ENCODE measurements around the gene OR52W1. TPM values are rescaled to one million over a fixed set of nuclear protein-coding genes. Genes with fewer than 3 reads are reported as not detected.

OR52W1 gene
- total RNA-seq, 1 donor = not detected

- no peak overlapping the region for H2AFZ ChIP-seq (ENCODE audit: low read length)
- no peak overlapping the region for H3K27ac ChIP-seq (ENCODE audit: low read depth, low read length)
- peaks cover 8% of the 10 kb centered on the region for H4K20me1 ChIP-seq (ENCODE audit: insufficient read depth, low read length)
- H3K36me3 ChIP-seq (ENCODE audit: insufficient read depth, low read length) = peaks cover 35% of the 10 kb centered on the region
- no peak for DNase-seq (ENCODE audit: insufficient read length, low spot score, missing footprints)
- no peak overlapping the region for H3K4me3 ChIP-seq (ENCODE audit: insufficient read depth, low read length)
- peaks cover 51% of the 10 kb centered on the region for H3K79me2 ChIP-seq (ENCODE audit: insufficient read depth, low read length)
- no peak overlapping the region for H3K4me2 ChIP-seq (ENCODE audit: insufficient read depth, low read length)
- H3K9me3 ChIP-seq (ENCODE audit: low read depth, low read length) = no peaks in the 10 kb centered on the region
- no peaks in the 10 kb centered on the region for H3K27me3 ChIP-seq (ENCODE audit: insufficient read depth, low read length)
- peaks cover 5% of the 10 kb centered on the region for H3K4me1 ChIP-seq (ENCODE audit: insufficient read depth, low read length)
- no peak for TF ChIP-seq CTCF (IDR thresholded peaks at IDR 0.05; ENCODE audit: extremely low read depth, low read depth, low read length)
Measured at GRCh38 chr11:6224421-6224820, 25.4 kb downstream of the OR52W1 start.

GRCh38 chr11:6225024-6225423 lies 26.0 kb downstream of the OR52W1 start:
- Histone ChIP-seq H3K27me3 (ENCODE audit: insufficient read depth, low read length) (no peaks in the 10 kb centered on the region), H3K36me3 (ENCODE audit: insufficient read depth, low read length) (peaks cover 31% of the 10 kb centered on the region), H3K4me1 (ENCODE audit: insufficient read depth, low read length) (no peaks in the 10 kb centered on the region), H3K4me3 (ENCODE audit: insufficient read depth, low read length) (no peak overlapping the region), H3K27ac (ENCODE audit: low read depth, low read length) (no peak overlapping the region), H3K4me2 (ENCODE audit: insufficient read depth, low read length) (no peak overlapping the region), H2AFZ (ENCODE audit: low read length) (no peak overlapping the region), H3K79me2 (ENCODE audit: insufficient read depth, low read length) (peaks cover 57% of the 10 kb centered on the region), H3K9me3 (ENCODE audit: low read depth, low read length) (no peaks in the 10 kb centered on the region), H4K20me1 (ENCODE audit: insufficient read depth, low read length) (peaks cover 9% of the 10 kb centered on the region)
- no peak for DNase-seq (ENCODE audit: insufficient read length, low spot score, missing footprints)
- no peak for TF ChIP-seq CTCF (IDR thresholded peaks at IDR 0.05; ENCODE audit: extremely low read depth, low read depth, low read length)

- Histone ChIP-seq H3K4me3 (ENCODE audit: insufficient read depth, low read length) (no peak overlapping the region), H3K4me2 (ENCODE audit: insufficient read depth, low read length) (no peak overlapping the region), H3K79me2 (ENCODE audit: insufficient read depth, low read length) (peaks cover 61% of the 10 kb centered on the region), H3K27ac (ENCODE audit: low read depth, low read length) (no peak overlapping the region), H3K36me3 (ENCODE audit: insufficient read depth, low read length) (peaks cover 25% of the 10 kb centered on the region), H3K27me3 (ENCODE audit: insufficient read depth, low read length) (no peaks in the 10 kb centered on the region), H2AFZ (ENCODE audit: low read length) (no peak overlapping the region), H3K4me1 (ENCODE audit: insufficient read depth, low read length) (no peaks in the 10 kb centered on the region), H3K9me3 (ENCODE audit: low read depth, low read length) (no peaks in the 10 kb centered on the region), H4K20me1 (ENCODE audit: insufficient read depth, low read length) (peaks cover 9% of the 10 kb centered on the region)
- no peak for DNase-seq (ENCODE audit: insufficient read length, low spot score, missing footprints)
- no peak for TF ChIP-seq CTCF (IDR thresholded peaks at IDR 0.05; ENCODE audit: extremely low read depth, low read depth, low read length)
Measured at GRCh38 chr11:6225896-6226295, 26.9 kb downstream of the OR52W1 start.

GRCh38 chr11:6228520-6228919 lies 29.5 kb downstream of the OR52W1 start:
- Histone ChIP-seq H3K4me2 (ENCODE audit: insufficient read depth, low read length) (no peak overlapping the region), H3K9me3 (ENCODE audit: low read depth, low read length) (no peaks in the 10 kb centered on the region), H3K36me3 (ENCODE audit: insufficient read depth, low read length) (peaks cover 5% of the 10 kb centered on the region), H3K27ac (ENCODE audit: low read depth, low read length) (no peak overlapping the region), H3K27me3 (ENCODE audit: insufficient read depth, low read length) (no peaks in the 10 kb centered on the region), H2AFZ (ENCODE audit: low read length) (no peak overlapping the region), H3K79me2 (ENCODE audit: insufficient read depth, low read length) (peaks cover 87% of the 10 kb centered on the region), H3K4me3 (ENCODE audit: insufficient read depth, low read length) (no peak overlapping the region), H3K4me1 (ENCODE audit: insufficient read depth, low read length) (peaks cover 1% of the 10 kb centered on the region), H4K20me1 (ENCODE audit: insufficient read depth, low read length) (peaks cover 9% of the 10 kb centered on the region)
- TF ChIP-seq CTCF (IDR thresholded peaks at IDR 0.05; ENCODE audit: extremely low read depth, low read depth, low read length) = no peak
- no peak for DNase-seq (ENCODE audit: insufficient read length, low spot score, missing footprints)
